Nephron progenitor cell (in vitro differentiated cells): ENCODE data around the gene PPP1R17.
A peak's percentile ranks its signal among the peaks of the same experiment; 100 is the strongest.

Experiments used
- DNase-seq: peaks from one replicate; pipeline ENCODE4 v3.0.0; 2021
- H3K27ac Mint-ChIP-seq: 2 replicates; pipeline ENCODE4 v1.8.0; 2021; ENCODE audit warnings: mild to moderate bottlenecking, moderate library complexity, mixed read lengths
- H3K27me3 Mint-ChIP-seq: 2 replicates; pipeline ENCODE4 v1.8.0; 2021; ENCODE audit warnings: mild to moderate bottlenecking, low read depth, mixed read lengths; ENCODE audit not compliant: poor library complexity
- H3K36me3 Mint-ChIP-seq: 2 replicates; pipeline ENCODE4 v1.8.0; 2021; ENCODE audit warnings: low read depth, mixed read lengths
- H3K4me1 Mint-ChIP-seq: 2 replicates; pipeline ENCODE4 v1.8.0; 2021; ENCODE audit warnings: mixed read lengths
- H3K4me3 Mint-ChIP-seq: 2 replicates; pipeline ENCODE4 v1.8.0; 2021; ENCODE audit warnings: mild to moderate bottlenecking, moderate library complexity, mixed read lengths
- H3K9me3 Mint-ChIP-seq: 2 replicates; pipeline ENCODE4 v1.8.0; 2021; ENCODE audit warnings: mild to moderate bottlenecking, moderate library complexity, mixed read lengths
- CTCF ChIP-seq: fragments of 200-600 bp; sonication (generic); IDR thresholded peaks from 2 replicates; pipeline ENCODE4 v1.5.0; 2021; ENCODE audit warnings: antibody characterized with exemption

The PPP1R17 gene

GRCh38 chr7:31687024-31687748 is at the start of gene PPP1R17:
PPP1R17 (plus strand) TSS chr7:31687215; CDS start chr7:31692442, 5,227 bp downstream.
- peaks cover 3% of the 10 kb centered on the region for H3K27me3 Mint-ChIP-seq
- H3K36me3 Mint-ChIP-seq: no peaks in the 10 kb centered on the region
- no peak within 1 kb of the TSS for H3K4me3 Mint-ChIP-seq
- no peak for TF ChIP-seq CTCF
- DNase-seq: peak; percentile 20
- no peak within 1 kb of the TSS for H3K27ac Mint-ChIP-seq
- peaks cover 34% of the 10 kb centered on the region for H3K4me1 Mint-ChIP-seq
- H3K9me3 Mint-ChIP-seq: no peaks in the 10 kb centered on the region

- no peak for TF ChIP-seq CTCF
- no peak overlapping the region for H3K4me3 Mint-ChIP-seq
- no peak for DNase-seq
- no peak overlapping the region for H3K27ac Mint-ChIP-seq
- H3K4me1 Mint-ChIP-seq: no peaks in the 10 kb centered on the region
- H3K27me3 Mint-ChIP-seq: no peaks in the 10 kb centered on the region
- no peaks in the 10 kb centered on the region for H3K36me3 Mint-ChIP-seq
- peaks cover 17% of the 10 kb centered on the region for H3K9me3 Mint-ChIP-seq
Observed at GRCh38 chr7:31640381-31640780, 46.6 kb upstream of the PPP1R17 start.

GRCh38 chr7:31642681-31643115 is 44.3 kb upstream of the PPP1R17 start:
- Mint-ChIP-seq H3K27ac (no peak overlapping the region), H3K27me3 (no peaks in the 10 kb centered on the region), H3K4me3 (no peak overlapping the region), H3K9me3 (peaks cover 17% of the 10 kb centered on the region), H3K36me3 (no peaks in the 10 kb centered on the region), H3K4me1 (no peaks in the 10 kb centered on the region)
- no peak for DNase-seq
- TF ChIP-seq CTCF: no peak

- Mint-ChIP-seq H3K4me3 (no peak overlapping the region), H3K36me3 (no peaks in the 10 kb centered on the region), H3K27ac (no peak overlapping the region), H3K9me3 (no peaks in the 10 kb centered on the region), H3K27me3 (peaks cover 4% of the 10 kb centered on the region), H3K4me1 (peaks cover 31% of the 10 kb centered on the region)
- TF ChIP-seq CTCF: no peak
- DNase-seq: no peak
Observed at GRCh38 chr7:31646942-31647341, 40.1 kb upstream of the PPP1R17 start.

GRCh38 chr7:31647511-31647910 is 39.5 kb upstream of the PPP1R17 start:
- H3K27me3 Mint-ChIP-seq: peaks cover 4% of the 10 kb centered on the region
- TF ChIP-seq CTCF: no peak
- no peaks in the 10 kb centered on the region for H3K9me3 Mint-ChIP-seq
- H3K4me3 Mint-ChIP-seq: no peak overlapping the region
- no peak overlapping the region for H3K27ac Mint-ChIP-seq
- DNase-seq: no peak
- peaks cover 31% of the 10 kb centered on the region for H3K4me1 Mint-ChIP-seq
- H3K36me3 Mint-ChIP-seq: no peaks in the 10 kb centered on the region

GRCh38 chr7:31648288-31648687 is 38.7 kb upstream of the PPP1R17 start:
- TF ChIP-seq CTCF: peak; percentile 29
- no peak for DNase-seq
- Mint-ChIP-seq H3K27me3 (peaks cover 4% of the 10 kb centered on the region), H3K4me3 (no peak overlapping the region), H3K9me3 (no peaks in the 10 kb centered on the region), H3K27ac (no peak overlapping the region), H3K36me3 (no peaks in the 10 kb centered on the region), H3K4me1 (peaks cover 31% of the 10 kb centered on the region)
